Activated CD4-positive, CD25-positive, alpha-beta regulatory T cell treated with anti-CD3 and anti-CD28 coated beads, Interleukin-2, amount 50 U/mL, for 72 hours (primary cell): ENCODE data around the gene PDE4B.
"Not testable (repeated sequence)": the region's sequence is repeated elsewhere in the genome, so short reads cannot be mapped to it uniquely, and the experiment has no call there.

Source experiments
- DNase-seq: peaks from one replicate; pipeline ENCODE4 v3.0.0; 2021

PDE4B gene

GRCh38 chr1:65998763-65999583, 206.3 kb downstream of the PDE4B start:
- no peak for DNase-seq

DNA sequence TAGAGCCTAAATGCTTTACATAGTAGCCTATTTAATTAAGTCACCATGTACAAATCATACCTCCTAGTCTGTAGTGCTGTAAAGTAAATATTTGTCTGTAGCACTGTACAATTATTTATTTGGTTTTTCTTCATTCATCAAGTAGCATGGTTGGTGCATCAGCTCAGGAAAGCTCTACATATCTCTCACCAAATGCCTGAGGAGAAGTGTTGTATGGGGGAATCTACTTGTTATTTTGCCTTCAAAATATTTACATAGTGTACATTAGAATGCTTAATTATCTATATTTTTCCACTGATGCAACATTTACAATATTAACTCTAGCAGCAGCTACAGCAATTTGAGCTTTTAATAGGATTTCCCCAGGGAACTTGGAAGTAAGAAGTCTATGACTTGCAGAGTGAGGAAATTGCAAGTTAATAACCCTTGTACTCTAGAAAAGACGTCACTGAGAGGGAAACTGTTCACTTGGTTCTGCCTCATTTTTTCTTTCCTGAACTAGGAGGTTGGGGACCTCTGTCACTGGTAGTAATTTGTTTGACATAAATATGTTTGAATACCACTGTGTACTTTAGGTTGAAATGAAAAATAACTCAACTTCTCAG, 207.4 kb downstream of the PDE4B start:
- DNase-seq: no peak

DNA sequence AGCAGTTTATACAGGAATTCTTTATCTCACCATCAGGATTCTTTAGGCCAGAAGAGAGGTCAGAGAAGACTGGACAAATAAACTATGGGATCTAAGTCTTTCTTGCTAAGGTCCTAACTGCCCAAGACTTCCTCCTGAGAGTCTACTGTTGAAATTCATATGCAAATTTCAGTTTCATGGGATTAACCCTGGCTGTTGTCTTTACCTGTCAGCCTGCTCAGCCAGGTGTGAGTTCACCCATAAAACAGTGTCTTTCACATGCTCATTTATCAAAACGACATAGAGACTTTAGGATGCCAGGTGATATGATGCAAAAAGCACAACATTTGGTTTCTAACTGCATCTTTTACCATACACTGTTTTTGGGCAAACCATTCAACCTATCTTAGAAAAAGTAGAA, 211.0 kb downstream of the PDE4B start:
- no peak for DNase-seq

- not testable (repeated sequence) for DNase-seq
Measured at GRCh38 chr1:66006534-66006933, 213.8 kb downstream of the PDE4B start.

DNA sequence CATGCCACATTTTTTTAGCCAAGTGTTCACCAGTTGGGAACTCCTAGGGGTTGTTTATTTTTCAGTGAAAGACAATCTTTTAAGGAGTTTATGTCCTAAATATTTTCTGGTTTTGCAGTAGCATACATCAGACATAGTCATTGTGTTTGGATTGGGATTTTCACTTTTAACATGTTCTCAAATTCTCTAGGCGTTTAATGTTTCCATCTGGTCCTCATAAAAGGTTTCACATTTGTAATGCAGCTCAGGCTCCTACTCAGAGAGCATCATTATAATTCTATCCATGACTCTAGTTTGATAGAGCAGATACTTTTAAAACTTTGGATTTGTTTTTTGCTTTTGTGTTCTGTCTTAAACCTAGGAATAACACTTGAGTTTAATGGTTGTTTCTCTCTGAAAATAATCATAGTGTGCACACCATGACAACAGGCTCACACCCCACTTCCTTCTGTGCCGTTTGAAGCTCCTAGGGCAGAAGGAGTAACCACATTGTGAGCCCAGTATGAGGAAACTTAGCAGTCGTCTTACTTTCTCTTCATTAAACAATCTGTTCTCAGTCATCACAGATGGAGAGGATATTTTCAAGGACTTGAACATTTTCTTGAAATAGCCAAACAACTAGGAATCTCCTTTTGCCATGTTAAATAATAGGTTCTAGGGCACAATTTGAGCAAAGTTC, 219.6 kb downstream of the PDE4B start:
- DNase-seq: no peak

- no peak for DNase-seq
Measured at GRCh38 chr1:66013371-66013770, 220.7 kb downstream of the PDE4B start.

DNA sequence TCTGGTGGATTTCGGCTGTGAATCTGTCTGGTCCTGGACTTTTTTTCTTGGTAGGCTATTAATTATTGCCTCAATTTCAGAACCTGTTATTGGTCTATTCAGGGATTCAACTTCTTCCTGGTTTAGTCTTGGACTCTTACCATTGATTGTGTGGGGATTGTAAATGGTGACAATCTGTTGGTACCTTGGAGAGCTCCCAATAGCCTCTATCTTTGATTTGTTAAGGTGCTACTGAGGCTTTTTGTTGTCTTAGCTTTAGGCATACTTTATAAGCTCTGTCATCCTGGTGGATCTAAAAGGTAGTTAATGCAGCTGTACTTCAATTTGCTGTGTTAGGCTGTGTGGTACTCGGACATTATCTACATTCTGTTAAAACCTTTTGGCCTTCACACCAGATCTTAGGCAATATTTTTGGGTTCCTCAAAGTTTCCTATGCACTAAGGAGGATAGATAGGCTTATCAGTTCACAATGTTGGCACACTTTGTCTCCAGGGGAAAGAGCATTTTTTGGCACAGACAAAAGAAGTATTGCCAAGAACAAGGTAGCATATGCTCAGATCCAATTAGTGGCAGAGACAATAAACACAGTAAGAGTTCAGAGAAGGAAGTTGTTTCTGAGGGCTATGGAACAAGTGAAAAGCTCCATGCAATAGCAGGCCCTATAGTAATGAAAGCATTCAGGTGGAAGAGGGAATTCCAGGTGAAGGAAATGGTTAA, 230.4 kb downstream of the PDE4B start:
- no peak for DNase-seq

- no peak for DNase-seq
Measured at GRCh38 chr1:66025188-66025587, 232.5 kb downstream of the PDE4B start.

DNA sequence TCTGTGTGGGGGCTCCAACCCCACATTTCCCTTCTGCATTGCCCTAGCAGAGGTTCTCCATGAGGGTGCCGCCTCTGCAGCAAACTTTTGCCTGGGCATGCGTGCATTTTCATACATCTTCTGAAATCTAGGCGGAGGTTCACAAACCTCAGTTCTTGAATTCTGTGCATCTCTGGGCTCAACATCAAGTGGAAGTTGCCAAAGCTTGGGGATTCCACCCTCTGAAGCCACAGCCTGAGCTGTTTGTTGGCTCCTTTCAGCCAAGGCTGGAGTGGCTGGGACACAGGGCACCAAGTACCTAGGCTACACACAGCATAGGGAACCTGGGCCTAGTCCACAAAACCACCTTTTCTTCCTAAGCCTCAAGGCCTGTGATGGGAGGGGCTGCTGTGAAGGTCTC, 235.3 kb downstream of the PDE4B start:
- no peak for DNase-seq

DNA sequence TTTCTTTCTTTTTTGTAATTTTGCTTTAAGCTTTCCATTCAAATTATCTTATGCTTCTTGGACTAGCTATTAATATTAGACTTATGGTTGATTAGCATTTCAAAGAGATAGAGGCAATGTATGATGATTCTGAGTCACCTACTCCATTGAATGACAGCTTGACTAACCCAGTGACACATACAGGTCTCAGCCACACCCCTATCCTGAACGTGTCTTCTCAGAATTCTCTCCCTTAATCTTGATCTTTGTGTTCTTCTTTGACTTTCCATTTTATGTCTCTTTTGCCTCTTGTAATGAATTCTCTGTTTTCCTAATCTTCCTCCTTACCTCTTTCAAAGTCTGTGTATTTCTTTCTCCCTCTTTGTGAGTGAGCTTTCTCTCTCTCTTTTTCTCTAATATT, 241.1 kb downstream of the PDE4B start:
- no peak for DNase-seq

- no peak for DNase-seq
Measured at GRCh38 chr1:66035616-66036245, 243.0 kb downstream of the PDE4B start.

- DNase-seq: no peak
Measured at GRCh38 chr1:66041654-66042053, 249.0 kb downstream of the PDE4B start.

GRCh38 chr1:66043186-66043585, 250.5 kb downstream of the PDE4B start:
- no peak for DNase-seq

- no peak for DNase-seq
Measured at GRCh38 chr1:66044912-66045311, 252.2 kb downstream of the PDE4B start.

GRCh38 chr1:66046415-66046814, 253.7 kb downstream of the PDE4B start:
- no peak for DNase-seq

DNA sequence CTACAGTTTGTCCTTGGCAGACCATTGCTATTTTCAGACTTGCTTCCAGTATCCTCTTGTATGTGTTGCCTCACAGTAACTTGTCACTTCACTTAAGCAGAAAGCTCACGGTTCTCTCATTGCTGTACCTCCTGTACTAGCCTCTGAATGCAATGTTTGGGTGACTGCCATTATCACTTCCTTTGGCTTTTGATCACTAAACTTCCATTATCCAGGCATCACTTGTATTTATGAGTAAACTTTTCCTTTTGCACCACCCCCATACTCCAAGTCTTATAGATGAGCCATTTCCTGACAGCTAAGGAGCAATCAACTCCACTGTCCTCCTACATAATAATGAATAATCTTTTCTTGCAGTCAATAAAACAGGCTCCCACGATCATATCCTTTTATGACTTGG, 255.3 kb downstream of the PDE4B start:
- no peak for DNase-seq

DNA sequence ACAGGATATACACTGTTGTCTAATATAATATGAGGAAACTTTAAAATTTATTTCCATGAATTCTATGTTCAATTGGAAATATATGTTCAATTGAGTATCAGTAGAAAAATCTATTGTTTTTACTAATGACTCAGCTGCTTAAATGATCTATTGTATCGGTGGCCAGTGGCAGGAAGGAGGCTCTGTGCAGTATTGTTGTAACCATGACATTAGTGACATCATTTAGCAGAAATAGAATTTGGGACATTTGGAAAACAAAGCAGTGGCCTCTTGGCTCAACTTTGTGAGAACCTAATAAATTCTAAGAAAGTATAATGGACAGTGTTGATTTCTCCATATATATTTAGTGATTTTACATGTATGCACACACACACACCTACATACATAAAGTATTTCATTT, 257.4 kb downstream of the PDE4B start:
- no peak for DNase-seq

DNA sequence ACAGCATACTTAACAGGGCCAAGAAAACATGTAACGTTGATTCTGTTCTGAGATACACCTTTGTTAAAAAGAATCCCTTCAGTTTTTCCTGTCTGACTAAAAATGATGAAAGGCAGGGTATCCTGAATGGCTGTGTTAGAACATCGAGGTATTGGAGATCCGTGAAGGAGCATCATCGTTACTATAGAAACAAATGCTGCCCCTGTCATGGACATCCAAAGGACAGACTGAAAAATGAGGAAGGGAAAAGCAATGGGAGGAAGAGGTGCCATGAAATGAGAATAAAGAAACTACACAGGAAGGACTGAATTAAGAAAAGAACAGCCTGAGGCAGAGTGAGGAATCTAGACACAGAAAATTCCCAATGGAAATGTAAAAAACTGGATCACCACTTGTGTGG, 257.9 kb downstream of the PDE4B start:
- DNase-seq: no peak

DNA sequence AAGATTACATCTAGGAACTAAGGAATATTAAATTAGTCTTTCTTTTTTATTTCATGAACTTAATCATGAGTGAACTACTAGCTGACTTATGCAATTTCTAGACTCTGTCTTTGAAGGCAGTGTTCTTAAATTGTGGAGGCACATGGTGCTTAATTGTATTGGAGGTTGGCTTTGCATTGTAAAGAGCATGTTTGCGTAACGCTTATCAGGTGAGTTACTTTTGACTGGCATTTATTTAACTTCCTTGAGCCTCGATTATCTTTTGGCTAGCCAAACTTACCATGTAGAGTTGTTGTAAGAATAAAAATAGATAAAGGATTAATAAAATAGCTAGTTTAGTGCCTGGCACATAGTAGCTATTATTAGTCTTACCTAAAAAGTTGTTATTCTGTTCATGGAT, 262.4 kb downstream of the PDE4B start:
- DNase-seq: no peak

- DNase-seq: not testable (repeated sequence)
Measured at GRCh38 chr1:66057448-66057847, 264.8 kb downstream of the PDE4B start.

DNA sequence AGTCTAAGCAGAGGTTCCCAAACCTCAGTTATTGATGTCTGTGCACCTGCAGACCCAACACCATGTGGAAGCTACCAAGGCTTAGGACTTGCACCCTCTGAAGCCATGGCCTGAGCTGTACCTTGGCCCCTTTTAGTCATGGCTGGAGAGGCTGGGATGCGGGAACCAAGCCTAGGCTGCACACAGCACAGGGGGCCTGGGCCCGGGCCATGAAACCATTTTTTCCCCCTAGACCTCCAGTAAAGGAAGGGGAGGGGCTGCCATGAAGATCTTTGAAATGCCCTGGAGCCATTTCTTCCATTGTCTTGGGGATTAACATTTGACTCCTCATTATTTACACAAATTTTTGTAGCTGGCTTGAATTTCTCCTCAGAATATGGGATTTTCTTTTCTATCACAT, 265.9 kb downstream of the PDE4B start:
- DNase-seq: no peak

GRCh38 chr1:66067219-66067618, 274.5 kb downstream of the PDE4B start:
- not testable (repeated sequence) for DNase-seq
